ENCODE results near the gene NOVA2.

NOVA2 gene

DNA sequence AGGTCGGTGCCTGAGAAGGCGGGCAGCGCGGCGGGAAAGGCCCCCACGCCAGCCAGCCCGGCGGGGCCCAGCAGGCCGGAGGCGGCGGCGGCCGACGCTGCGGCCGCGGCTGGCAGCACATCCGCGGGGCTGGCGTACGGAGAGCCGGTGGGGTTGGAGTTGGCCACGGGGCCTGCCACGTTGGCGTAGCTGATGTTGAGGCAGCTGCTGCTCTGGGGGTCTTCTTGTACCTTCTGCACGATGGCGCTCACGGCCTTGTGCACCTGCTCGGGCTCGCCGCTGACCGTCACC, 33.2 kb downstream of the NOVA2 start:
- TF ChIP-seq, protein P1, sequence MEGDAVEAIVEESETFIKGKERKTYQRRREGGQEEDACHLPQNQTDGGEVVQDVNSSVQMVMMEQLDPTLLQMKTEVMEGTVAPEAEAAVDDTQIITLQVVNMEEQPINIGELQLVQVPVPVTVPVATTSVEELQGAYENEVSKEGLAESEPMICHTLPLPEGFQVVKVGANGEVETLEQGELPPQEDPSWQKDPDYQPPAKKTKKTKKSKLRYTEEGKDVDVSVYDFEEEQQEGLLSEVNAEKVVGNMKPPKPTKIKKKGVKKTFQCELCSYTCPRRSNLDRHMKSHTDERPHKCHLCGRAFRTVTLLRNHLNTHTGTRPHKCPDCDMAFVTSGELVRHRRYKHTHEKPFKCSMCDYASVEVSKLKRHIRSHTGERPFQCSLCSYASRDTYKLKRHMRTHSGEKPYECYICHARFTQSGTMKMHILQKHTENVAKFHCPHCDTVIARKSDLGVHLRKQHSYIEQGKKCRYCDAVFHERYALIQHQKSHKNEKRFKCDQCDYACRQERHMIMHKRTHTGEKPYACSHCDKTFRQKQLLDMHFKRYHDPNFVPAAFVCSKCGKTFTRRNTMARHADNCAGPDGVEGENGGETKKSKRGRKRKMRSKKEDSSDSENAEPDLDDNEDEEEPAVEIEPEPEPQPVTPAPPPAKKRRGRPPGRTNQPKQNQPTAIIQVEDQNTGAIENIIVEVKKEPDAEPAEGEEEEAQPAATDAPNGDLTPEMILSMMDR (IDR thresholded peaks at IDR 0.05; ENCODE audit: borderline replicate concordance, control extremely low read depth, extremely low read depth, insufficient read depth, missing control alignments) = no peak
- in situ Hi-C loops (cut with MboI; ENCODE audit: low sequenced_read_pairs, unreplicated experiment) = no loop called here
- no peak for DNase-seq (ENCODE audit: low spot score)

- TF ChIP-seq, protein P1 (IDR thresholded peaks at IDR 0.05; ENCODE audit: borderline replicate concordance, control extremely low read depth, extremely low read depth, insufficient read depth, missing control alignments) = no peak
- in situ Hi-C loops (cut with MboI; ENCODE audit: low sequenced_read_pairs, unreplicated experiment) = no loop called here
- no peak for DNase-seq (ENCODE audit: low spot score)
Measured at GRCh38 chr19:45939792-45940514, 33.7 kb downstream of the NOVA2 start.

DNA sequence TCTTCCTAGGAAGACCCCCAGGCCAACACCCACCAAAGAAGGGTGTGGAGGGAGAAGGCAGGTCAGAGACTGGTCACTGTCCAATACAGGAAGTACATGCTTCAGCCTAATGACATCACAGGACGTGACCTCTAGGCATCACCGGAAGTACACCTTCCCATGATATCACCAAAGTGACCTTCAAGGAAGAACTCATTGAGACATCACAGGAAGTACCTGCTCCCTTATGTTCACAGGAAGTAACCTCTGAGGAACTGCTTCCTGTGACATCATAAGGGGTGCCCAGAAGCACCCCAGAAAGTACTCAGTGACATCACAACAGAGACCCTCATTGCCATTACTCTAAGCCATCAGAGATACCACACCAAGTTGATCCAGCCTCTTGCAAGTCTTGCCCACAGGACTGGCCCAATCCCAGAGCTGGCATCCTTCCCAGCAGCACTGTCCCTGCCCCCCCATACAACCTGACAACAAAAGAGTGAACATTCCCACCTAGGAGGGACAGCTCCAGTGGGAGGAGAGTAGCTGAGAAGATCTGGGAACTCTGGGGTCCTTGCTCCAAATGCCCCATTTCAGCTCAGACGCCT, 34.8 kb downstream of the NOVA2 start:
- in situ Hi-C loops (cut with MboI; ENCODE audit: low sequenced_read_pairs, unreplicated experiment) = no loop called here
- no peak for DNase-seq (ENCODE audit: low spot score)
- TF ChIP-seq, protein P1 (IDR thresholded peaks at IDR 0.05; ENCODE audit: borderline replicate concordance, control extremely low read depth, extremely low read depth, insufficient read depth, missing control alignments) = no peak

GRCh38 chr19:45935267-45935666, 38.4 kb downstream of the NOVA2 start:
- TF ChIP-seq, protein P1 (IDR thresholded peaks at IDR 0.05; ENCODE audit: borderline replicate concordance, control extremely low read depth, extremely low read depth, insufficient read depth, missing control alignments) = no peak
- no peak for DNase-seq (ENCODE audit: low spot score)
- in situ Hi-C loops (cut with MboI; ENCODE audit: low sequenced_read_pairs, unreplicated experiment) = no loop called here

- in situ Hi-C loops (cut with MboI; ENCODE audit: low sequenced_read_pairs, unreplicated experiment) = no loop called here
- DNase-seq (ENCODE audit: low spot score) = no peak
- TF ChIP-seq, protein P1 (IDR thresholded peaks at IDR 0.05; ENCODE audit: borderline replicate concordance, control extremely low read depth, extremely low read depth, insufficient read depth, missing control alignments) = no peak
Measured at GRCh38 chr19:45934551-45935230, 39.0 kb downstream of the NOVA2 start.

GRCh38 chr19:45933759-45934158, 39.9 kb downstream of the NOVA2 start:
- DNase-seq (ENCODE audit: low spot score) = no peak
- in situ Hi-C loops (cut with MboI; ENCODE audit: low sequenced_read_pairs, unreplicated experiment) = no loop called here
- TF ChIP-seq, protein P1 (IDR thresholded peaks at IDR 0.05; ENCODE audit: borderline replicate concordance, control extremely low read depth, extremely low read depth, insufficient read depth, missing control alignments) = no peak
